Measurements from ENCODE around the gene ZDHHC7.

ZDHHC7 gene

DNA sequence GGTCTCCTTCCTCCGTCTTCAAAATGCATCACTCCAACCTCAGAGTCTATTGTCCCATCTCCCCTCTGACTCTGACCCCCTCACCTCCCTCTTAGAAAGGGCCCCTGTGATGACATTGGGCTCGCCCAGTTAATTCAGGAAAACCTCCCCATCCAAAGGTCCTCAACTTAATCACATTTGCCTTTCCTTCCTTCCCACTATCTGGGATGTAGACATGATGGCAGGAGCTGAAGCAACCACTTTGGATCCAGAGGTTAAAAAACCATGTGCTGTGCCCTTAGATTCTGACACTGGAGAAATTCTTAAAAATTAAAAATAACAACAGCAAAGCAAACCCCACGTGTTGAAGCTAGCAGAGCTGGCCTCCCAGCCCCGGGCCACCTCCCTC, 80.2 kb downstream of the ZDHHC7 start:
- Histone ChIP-seq H3K4me2 (no peak overlapping the region), H3K27me3 (ENCODE audit: insufficient read depth, low read depth) (peaks cover 86% of the 10 kb centered on the region), H3K4me1 (ENCODE audit: low read depth, poor library complexity, severe bottlenecking) (no peaks in the 10 kb centered on the region), H3K27ac (no peak overlapping the region), H4K20me1 (ENCODE audit: insufficient read depth) (no peaks in the 10 kb centered on the region), H3K4me3 (IDR thresholded peaks at IDR 0.05; ENCODE audit: insufficient read depth, low read depth, low read length) (no peak overlapping the region), H3K79me2 (ENCODE audit: insufficient read depth, low read depth) (no peaks in the 10 kb centered on the region), H3K9ac (no peak overlapping the region), H2AFZ (ENCODE audit: low read depth) (no peak overlapping the region), H3K36me3 (ENCODE audit: insufficient read depth) (no peaks in the 10 kb centered on the region)
- TF ChIP-seq, protein P1, sequence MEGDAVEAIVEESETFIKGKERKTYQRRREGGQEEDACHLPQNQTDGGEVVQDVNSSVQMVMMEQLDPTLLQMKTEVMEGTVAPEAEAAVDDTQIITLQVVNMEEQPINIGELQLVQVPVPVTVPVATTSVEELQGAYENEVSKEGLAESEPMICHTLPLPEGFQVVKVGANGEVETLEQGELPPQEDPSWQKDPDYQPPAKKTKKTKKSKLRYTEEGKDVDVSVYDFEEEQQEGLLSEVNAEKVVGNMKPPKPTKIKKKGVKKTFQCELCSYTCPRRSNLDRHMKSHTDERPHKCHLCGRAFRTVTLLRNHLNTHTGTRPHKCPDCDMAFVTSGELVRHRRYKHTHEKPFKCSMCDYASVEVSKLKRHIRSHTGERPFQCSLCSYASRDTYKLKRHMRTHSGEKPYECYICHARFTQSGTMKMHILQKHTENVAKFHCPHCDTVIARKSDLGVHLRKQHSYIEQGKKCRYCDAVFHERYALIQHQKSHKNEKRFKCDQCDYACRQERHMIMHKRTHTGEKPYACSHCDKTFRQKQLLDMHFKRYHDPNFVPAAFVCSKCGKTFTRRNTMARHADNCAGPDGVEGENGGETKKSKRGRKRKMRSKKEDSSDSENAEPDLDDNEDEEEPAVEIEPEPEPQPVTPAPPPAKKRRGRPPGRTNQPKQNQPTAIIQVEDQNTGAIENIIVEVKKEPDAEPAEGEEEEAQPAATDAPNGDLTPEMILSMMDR (conservative IDR thresholded peaks at IDR 0.05; ENCODE audit: low read depth, low read length): no peak

DNA sequence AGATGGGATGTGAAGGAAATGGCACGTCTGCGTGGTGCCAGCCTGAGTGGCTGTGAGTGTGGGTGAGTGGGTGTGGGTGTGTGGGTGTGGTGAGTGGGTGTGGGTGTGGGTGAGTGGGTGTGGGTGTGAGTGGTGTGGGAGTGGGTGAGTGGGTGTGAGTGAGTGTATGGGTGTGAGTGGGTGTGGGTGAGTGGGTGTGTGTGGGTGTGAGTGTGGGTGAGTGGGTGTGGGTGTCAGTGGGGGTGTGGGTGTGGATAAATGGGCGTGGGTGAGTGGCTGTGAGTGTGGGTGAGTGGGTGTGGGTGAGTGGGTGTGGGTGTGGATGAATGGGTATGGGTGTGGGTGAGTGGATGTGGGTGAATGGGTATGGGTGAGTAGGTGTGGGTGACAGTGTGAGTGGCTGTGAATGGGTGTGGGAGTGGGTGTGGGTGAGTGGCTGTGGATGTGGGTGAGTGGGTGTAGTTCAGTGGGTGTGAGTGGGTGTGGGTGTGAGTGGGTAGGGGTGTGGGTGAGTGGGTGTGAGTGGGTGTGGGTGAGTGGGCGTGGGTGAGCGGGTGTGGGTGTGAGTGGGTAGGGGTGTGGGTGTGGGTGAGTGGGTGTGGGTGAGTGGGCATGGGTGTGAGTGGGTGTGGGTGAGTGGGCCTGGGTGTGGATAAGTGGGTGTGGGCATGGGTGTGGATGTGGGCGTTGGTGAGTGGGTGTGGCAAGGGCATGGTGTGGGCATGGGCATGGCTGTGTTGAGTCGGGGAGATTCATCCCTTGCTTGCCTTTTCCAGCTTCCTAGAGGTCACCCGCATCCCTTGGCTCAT, 80.8 kb downstream of the ZDHHC7 start:
- H3K9ac ChIP-seq: no peak overlapping the region
- peaks cover 86% of the 10 kb centered on the region for H3K27me3 ChIP-seq (ENCODE audit: insufficient read depth, low read depth)
- H3K36me3 ChIP-seq (ENCODE audit: insufficient read depth): no peaks in the 10 kb centered on the region
- H3K79me2 ChIP-seq (ENCODE audit: insufficient read depth, low read depth): no peaks in the 10 kb centered on the region
- no peaks in the 10 kb centered on the region for H3K4me1 ChIP-seq (ENCODE audit: low read depth, poor library complexity, severe bottlenecking)
- TF ChIP-seq, protein P1 (conservative IDR thresholded peaks at IDR 0.05; ENCODE audit: low read depth, low read length): no peak
- H3K27ac ChIP-seq: no peak overlapping the region
- no peak overlapping the region for H3K4me3 ChIP-seq (IDR thresholded peaks at IDR 0.05; ENCODE audit: insufficient read depth, low read depth, low read length)
- H3K4me2 ChIP-seq: no peak overlapping the region
- no peaks in the 10 kb centered on the region for H4K20me1 ChIP-seq (ENCODE audit: insufficient read depth)
- no peak overlapping the region for H2AFZ ChIP-seq (ENCODE audit: low read depth)

DNA sequence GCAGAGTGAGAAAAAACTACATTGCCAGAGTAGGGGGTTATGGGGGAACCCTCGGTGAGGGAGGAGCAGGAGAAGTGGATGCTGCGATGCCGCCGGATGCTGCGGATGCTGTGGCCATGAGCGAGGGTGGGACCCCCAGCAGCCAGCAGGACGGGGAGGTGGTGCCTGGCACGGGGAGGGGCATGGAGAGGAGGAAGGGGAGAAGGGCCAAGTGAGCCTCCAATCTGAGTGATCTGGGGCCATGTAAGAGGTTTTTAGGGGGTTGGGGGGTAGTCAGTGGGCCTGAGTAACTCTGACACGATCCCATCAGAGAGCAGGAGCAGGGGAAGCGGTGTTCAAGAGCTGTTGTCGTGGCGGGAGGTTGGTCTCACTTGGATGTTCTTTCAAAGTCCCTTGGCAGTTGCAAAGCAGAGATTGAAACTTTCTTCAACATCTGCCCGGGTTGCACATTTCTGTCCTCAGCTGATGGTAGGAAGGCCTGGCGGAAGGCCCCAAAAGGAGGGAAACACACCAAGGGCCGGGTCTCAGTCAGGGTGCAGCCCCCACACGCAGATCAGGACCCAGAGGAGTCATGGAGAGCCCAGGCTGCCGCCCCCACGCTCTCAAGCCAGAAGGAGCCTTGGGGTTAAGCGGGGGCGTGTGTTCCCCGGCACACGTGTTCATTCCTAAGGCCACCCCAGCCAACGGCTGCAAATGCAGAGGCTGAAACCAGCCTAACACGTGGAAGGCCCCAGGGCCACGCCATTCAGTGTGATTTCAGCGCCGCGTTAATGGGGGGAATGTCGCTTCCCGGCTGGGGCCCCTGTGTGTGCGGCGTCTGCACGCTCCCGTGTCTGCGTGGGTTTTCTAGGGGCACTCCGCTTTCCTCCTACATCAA, 81.7 kb downstream of the ZDHHC7 start:
- Histone ChIP-seq H3K9ac (no peak overlapping the region), H3K4me1 (ENCODE audit: low read depth, poor library complexity, severe bottlenecking) (no peaks in the 10 kb centered on the region), H3K27ac (no peak overlapping the region), H3K36me3 (ENCODE audit: insufficient read depth) (no peaks in the 10 kb centered on the region), H4K20me1 (ENCODE audit: insufficient read depth) (no peaks in the 10 kb centered on the region), H2AFZ (ENCODE audit: low read depth) (no peak overlapping the region), H3K27me3 (ENCODE audit: insufficient read depth, low read depth) (peaks cover 85% of the 10 kb centered on the region), H3K4me2 (no peak overlapping the region), H3K4me3 (IDR thresholded peaks at IDR 0.05; ENCODE audit: insufficient read depth, low read depth, low read length) (no peak overlapping the region), H3K79me2 (ENCODE audit: insufficient read depth, low read depth) (no peaks in the 10 kb centered on the region)
- TF ChIP-seq, protein P1 (conservative IDR thresholded peaks at IDR 0.05; ENCODE audit: low read depth, low read length): no peak

DNA sequence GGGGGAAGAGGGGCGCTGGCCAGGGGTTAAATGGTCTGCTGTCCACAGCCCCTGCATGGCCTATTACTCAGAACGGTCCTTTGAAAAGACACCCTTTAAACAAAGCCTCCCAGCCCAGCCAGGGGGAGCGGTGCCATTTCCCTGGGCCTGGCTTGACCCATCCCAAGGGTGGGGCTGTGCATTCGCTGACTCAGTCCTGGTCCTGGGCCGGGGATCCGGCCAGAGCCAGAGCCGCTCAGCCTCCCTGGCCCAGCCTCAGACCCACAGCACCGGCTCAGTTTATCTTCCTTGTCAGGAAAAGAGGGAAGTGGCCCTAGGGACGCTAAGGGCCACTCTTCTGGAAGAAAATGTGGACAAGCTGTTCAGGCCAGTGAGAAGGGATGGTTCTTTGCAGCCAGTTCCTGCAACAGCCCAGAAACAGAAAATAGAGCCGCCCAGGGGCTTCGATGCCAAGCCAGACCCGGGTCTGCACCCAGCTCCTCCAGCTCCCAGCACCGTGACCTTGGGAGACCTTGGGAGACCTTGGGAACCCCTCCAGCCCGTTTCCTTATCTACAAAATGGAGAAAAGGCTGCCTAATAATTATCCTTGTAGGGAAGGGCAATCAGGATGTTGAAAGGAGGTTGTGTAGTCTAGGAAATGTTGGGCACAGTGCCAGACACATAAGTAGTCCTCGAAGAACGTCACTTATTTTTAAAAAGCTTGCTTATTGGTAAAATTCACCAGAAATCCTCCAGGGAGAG, 82.5 kb downstream of the ZDHHC7 start:
- H3K27ac ChIP-seq: no peak overlapping the region
- peaks cover 85% of the 10 kb centered on the region for H3K27me3 ChIP-seq (ENCODE audit: insufficient read depth, low read depth)
- H2AFZ ChIP-seq (ENCODE audit: low read depth): no peak overlapping the region
- no peaks in the 10 kb centered on the region for H3K4me1 ChIP-seq (ENCODE audit: low read depth, poor library complexity, severe bottlenecking)
- TF ChIP-seq, protein P1 (conservative IDR thresholded peaks at IDR 0.05; ENCODE audit: low read depth, low read length): no peak
- H3K4me2 ChIP-seq: no peak overlapping the region
- no peak overlapping the region for H3K9ac ChIP-seq
- H4K20me1 ChIP-seq (ENCODE audit: insufficient read depth): no peaks in the 10 kb centered on the region
- H3K36me3 ChIP-seq (ENCODE audit: insufficient read depth): no peaks in the 10 kb centered on the region
- no peak overlapping the region for H3K4me3 ChIP-seq (IDR thresholded peaks at IDR 0.05; ENCODE audit: insufficient read depth, low read depth, low read length)
- no peaks in the 10 kb centered on the region for H3K79me2 ChIP-seq (ENCODE audit: insufficient read depth, low read depth)

All from KMS-11 (cell line).